NCI-H774 (cell line): Measurements from ENCODE around the gene BRD7.
A peak's percentile ranks its signal among the peaks of the same experiment; 100 is the strongest.

Experiments used
- DNase-seq: peaks from one replicate; lab custom pipeline; 2025; lab: John Stamatoyannopoulos, UW

The BRD7 gene

DNA sequence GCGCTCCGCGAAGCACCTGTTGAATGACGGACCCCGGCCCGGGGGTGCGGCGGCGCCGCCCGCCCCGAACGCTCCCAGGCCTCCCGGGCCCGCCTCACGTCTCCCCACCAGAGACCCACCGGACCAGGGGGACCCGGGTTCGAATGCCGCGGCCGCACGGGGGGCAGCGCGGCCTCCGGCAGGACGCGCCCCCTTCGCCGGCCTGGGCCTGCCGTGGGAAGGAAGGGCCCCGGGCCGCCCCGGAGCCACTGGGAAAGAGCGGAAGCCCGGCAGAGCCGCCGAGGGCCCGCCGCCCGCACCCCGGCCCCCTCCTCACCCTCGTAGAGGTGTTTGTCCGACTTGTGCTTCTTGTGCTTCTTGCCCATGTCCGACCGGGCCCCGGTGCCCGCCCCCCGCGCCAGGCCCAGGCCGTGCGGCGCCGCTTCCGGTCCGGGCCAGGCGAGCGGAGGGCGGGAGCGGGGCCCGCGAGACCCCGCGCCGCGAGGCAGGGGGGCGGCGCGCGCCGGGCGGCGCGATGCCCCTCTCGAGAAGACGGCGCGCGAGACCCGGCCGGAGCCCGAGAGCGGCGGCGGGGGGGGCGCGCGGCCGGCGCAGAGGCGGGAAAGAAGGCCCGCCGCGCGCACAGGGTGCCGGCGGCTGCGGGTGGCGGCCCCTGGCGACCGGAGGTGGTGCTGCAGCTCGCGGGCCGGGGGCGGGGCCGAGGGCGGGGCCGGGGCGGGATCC lies at the start of gene BRD7:
TSS of gene BRD7 (minus strand) at position 579 of the 723 bp plus-strand sequence. CDS start at position 365, 214 bp downstream.
- DNase-seq = peak; percentile 34

DNA sequence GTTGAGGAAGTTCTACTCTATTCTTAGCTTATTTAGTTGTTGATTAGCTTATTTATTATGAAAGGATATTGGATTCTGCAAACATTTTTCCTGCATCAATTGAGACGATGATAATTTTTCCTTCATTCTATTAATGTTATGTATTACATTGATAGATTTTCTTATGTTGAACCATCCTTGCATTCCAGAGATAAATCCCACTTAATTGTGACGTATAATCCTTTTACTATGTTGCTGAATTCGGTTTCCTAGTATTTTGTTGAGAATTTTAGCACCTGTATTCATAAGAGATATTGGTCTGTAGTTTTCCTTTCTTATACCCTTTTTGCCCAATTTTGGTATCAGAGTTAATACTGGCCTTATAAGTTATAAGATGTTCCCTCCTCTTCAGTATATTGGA lies 47.6 kb upstream of the BRD7 start:
- no peak for DNase-seq

DNA sequence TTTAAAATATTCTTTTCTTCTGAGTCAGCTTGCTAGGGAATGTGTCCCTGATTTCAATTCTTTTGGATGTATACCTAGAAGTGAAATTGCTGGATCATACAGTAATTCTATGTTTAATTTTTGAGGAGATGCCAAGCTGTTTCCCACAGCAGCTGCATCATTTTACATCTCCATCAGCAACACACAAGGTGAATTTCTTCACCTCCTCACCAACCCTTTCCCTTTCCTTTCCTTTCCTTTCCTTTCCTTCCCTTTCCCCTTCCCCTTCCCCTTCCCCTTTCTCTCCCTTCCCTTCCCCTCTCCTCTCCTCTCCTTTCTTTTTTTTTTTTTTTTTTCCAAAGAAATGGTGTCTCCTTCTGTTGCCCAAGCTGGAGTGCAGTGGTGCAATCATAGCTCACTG lies 45.4 kb upstream of the BRD7 start:
- DNase-seq = no peak

DNA sequence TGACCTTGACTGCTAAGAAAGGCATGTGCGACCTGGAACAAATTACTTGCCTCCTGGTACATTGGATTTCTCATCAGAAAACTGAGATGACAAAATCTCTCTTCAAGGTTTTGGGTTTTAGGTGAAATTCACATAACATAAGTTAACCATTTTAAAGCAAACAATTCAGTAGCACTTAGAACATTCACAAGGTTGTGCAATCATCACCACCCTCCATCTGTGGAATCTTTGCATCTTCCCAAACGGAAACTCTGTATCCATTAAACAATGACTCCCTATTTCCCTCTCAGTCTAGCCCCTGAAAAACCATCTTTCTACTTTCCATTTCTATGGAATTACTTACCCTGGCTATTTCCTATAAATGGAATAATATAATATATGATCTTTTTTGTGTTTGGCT lies 42.2 kb upstream of the BRD7 start:
- DNase-seq = no peak

DNA sequence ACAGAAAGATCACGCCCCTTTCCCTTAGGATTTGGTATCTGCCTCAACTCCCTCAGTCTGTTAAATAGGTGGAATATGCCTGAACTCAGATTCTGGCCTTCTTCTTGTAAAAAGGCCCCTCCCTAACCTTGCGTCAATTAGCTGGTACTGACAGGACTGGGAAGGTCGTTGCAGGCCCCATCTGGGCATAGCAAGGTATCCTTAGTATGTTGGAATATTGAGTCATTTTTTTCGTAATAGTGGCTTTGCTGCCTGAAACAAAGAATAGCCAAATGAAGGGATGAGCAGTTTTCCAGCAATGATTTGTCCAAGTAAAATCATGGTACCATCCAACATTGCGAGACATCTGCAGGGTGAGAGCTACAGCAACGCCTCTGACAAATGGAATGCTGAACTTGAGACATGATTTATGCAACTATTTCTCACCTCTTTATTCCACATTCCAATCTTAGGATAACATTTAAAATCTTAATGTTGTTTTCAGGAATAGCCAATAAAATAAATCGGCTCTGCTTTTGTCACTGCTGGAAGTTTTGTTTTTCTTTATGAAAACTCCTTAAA lies 39.3 kb upstream of the BRD7 start:
- no peak for DNase-seq

DNA sequence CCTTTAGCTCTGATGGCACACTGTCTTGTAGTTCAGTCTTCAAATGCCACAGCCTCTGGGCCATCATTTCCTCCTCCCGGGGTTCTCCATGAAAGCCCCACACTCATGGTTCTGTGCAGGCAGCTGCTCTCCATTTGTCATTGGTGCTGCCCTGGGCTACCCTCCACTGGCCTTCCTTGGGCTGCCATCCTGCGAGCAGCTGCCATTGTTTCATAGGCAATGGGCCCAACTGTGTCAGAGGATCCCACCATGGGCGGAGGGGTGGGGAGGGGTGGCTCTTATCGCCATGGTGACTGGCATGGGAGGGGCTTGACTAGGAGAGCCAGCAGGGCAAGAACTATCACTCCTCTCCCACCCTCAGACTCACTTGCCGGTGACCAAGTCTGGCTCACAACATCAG lies 38.6 kb upstream of the BRD7 start:
- DNase-seq = no peak

DNA sequence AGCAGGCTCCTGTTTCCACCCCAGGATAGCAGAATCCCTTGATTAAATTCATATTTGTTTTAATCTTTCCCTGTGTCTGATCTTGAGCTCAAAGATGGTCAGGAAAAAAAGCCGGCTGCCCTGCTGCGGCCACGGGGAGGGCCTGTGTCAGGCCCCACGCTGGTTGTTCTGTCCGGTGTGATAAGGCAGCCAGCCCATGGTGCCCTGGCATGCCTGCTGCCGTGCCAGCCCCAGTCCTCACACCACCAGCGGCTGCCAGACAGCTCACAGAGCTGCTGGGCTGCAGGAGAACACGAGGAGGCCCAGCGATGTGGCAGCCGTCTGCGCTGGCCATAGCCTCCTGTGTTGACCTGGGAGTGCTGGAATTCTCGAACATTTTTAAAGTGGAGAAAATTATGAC lies 34.7 kb upstream of the BRD7 start:
- DNase-seq = no peak

DNA sequence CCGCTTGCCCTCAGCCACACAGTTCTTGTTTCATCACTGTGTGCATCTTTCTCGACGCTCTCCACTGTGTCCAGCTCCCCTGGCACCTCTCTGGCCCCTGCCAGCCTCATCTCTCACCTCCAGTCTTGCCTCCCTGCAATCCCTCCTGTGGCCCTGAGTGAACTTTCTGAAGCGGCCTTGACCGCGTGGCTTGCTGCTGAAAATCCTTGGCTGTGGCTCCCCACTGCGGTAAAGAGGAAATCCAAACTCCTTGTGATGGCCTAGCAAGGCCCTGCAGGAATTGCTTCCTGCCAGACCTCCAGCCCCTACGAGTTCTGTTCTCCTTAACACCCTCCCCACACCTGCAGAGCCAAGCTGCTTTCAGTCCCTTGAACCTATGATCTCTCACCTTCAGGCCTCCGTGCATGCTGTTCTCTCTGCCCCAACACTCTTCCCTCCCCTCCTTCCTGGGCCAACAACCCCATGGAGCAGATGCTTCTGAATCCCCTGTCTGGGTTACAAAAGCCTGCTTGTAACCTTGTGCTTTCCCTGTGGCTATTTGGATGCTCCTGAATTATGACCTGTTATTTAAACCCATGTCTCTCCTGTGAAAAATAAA lies 33.6 kb upstream of the BRD7 start:
- no peak for DNase-seq

DNA sequence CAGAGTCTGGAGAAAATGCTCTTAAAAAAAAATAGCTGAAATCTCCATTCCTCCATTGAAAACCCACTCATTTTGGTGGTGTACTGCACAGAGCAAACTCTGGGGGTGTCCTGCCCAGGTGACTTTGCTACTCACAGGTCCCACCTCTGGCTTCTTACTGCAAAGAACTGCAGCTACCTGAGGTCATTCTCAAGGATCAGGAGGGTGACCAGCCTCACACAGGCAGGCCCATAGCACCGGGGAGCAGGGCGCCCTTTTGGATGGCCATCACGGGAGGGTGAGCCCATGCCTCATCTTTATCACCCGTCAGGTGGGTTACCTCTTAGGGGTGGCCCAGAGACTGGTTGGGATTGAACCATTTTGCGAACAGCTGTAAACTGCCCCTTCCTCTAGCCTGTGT lies 32.6 kb upstream of the BRD7 start:
- no peak for DNase-seq

DNA sequence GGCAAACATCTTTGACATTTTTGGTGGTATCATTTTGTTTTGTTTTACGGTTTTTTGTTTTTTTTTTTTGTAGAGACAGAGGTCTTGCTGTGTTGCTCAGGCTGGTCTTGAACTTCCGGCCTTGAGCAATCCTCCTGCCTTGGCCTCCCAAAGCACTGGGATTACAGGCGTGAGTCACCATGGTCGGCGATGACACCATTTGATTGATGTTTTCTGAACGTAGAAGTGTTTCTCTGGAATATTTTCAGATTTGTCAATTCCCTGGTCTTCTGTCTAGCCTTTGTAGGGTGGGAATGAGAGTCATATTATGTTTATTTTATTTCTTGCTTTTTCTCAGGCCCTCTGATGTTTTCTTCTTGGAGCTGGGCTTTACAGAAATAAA lies 32.2 kb upstream of the BRD7 start:
- no peak for DNase-seq

DNA sequence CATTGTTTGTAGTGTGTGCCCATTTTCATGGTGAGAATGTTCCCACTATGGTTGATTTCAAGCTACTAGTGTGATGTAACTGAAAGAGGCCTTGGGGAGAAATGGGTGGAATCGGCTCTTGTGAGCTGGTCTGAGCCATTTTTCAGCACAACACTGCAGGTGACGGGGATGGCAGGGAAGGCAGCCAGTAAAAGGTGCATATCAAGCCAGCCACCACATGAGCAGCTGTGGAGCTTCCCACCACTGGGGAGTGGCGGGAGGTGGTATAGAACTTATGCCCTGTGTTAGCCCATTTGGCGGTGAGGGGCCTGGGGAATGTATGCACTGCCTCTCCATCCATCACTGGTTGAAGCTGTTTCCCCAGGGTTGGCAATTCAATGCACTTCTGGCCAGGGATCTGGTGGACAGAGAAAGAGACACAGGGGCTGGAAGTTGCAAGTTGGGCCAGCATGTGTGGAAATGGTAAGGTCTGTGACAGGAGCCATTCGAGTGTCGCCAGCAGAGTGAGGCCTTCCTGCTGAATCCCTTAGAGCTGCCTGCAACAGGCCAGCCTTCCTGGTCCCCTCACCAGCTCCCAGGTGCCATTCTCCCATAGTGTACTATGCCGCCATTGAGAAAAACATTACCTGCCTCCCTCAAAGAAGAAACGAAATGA lies 31.7 kb upstream of the BRD7 start:
- DNase-seq = no peak

DNA sequence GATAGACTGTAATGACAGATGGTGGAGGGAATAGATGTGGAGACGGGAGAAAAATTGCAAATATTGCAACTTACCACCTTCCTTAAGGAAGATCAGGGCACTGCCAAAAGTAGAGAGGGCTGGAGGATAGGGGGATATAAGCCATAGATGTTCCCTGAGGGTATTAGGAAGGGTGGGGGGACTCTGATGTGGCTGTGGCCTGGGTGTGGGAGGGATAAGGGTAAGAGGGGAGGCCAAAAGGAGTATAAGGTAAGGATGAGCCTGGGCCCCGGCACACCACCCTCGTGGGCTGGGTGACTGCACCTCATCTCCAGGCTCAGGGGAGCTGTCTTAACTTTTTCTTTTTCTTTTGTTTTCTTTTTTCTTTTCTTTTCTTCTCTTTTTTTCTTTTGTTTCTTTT lies 30.6 kb upstream of the BRD7 start:
- no peak for DNase-seq

DNA sequence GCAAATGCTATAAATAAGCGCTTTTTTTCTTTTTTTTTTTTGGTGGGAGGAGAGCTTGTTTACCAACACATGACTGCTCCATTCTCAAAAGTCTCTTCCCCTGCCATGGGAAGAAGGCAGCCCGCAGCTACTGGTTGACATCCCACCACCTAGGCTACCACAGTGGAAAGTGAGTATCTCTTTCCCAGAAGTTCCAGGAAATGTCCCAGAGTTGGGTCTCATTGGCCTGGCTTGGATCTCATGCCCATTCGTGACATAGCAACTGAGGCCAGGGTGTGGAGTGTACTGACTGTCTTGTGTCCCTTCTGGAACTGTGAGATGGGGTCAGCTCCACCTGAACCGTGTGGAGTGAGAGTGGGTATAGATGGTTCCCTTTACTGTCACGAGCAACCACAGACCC lies 29.5 kb upstream of the BRD7 start:
- no peak for DNase-seq

DNA sequence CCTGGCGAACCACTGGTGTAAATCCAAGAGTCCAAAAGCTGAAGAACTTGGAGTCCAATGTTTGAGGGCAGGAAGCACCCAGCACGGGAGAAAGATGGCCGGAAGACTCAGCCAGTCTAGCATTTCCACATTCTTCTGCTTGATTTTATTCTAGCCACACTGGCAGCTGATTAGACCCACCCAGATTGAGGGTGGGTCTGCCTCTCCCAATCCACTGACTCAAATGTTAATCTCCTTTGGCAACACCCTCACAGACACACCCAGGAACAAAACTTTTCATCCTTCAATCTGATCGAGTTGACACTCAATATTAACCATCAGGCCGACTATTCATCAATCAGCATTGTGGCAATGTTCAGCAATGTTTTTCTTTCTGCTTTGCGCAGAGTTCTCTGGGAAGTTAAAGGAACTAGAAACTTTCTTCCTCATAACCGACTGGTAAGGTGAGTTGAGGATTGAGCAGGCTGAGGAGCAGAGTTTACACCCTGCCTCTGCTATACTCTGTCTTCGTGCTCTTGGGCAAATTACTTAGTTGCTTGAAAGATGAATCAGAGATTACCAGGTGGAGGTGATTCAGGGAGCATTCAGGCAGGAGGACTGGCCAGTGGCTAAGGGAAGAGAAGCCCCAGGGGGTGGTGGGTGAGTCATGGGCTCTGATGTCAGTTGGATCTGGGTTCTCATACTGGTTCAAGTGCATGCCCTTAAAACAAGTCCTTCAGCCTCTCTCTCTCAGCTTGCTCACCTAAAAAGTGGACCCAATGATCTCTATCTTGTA lies 28.2 kb upstream of the BRD7 start:
- DNase-seq = no peak

DNA sequence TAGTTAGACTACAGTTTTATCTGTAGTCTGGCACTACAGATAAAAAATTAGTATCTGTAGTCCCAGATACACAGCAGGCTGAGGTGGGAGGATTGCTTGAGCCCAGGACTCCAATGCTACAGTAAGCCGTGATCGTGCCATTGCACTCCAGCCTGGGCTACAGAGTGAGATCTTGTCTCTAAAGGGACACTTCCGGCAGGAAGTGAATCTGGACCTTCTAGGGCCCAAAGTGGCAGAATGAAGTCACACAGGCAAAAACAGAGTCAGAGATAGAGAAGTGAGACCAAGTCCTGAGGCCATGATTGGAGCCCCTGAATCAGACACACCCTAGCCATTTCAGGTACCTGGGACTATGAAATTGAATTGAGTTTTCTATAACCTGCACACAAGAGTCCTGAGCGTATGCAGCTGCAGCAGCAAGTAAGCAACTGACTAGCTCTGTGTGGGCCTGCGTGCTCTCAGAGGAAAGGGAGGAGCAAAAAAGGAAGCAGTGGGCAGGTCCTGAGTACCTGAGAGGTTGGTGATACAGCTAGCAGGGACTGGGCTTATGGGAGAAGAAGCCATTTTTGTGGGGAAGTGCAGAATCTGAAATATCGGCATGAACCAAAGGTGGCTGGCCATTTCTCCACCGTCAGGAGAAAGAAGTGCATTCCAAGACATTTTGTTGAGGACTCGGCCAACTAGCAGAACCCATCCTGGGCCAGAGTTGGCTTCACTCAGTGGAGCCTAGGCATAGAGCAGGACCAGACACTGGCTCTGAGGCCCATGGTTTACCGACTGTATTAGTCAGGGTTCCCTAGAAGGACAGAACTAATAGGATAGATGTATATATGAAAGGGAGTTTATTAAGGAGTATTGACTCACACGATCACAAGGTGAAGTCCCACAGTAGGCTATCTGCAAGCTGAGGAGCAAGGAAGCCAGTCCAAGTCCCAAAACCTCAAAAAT lies 27.2 kb upstream of the BRD7 start:
- no peak for DNase-seq

DNA sequence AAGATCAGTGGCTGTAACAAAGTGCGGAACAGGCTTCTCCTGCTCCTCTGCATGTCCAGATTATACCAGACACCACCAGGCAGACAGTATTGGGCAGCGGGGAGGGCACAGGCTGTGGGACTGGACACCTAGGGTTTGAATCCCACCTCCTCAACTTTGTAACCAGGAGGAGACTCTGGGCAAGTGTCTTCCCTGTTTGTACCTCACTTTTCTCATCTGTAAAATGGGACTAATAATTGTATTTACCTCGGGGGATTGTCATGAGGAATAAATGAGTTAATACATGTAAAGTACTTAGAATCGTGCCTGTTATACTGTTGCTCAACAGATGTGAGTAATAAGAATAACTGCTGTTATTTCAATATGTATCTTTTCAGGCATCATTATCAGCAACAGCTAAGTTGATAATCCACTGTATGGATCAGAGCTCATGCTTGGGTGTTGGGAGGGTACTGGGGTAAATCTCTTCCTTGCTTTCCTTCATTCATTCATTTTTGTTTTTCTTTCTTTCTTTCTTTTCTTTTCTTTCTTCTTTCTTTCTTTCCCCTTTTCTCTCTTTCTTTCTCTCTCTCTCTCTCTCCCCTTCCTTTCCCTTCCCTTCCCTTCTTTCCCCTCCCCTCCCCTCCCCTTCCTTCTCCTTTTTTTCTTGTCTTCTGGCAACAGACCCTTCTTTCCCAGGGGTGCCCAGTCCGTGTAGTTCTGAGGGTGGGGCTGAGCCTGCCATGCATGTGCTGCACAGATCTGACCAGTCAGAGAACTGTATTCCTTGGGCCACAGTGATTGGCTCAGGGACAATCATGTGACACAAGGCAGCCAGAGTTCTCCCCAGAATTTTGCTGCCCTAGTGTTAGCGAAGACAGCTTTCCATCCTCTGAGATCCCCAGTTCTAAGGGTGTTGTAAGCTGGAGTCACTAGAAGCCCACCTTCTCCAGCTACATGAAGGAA lies 25.3 kb upstream of the BRD7 start:
- DNase-seq = no peak

DNA sequence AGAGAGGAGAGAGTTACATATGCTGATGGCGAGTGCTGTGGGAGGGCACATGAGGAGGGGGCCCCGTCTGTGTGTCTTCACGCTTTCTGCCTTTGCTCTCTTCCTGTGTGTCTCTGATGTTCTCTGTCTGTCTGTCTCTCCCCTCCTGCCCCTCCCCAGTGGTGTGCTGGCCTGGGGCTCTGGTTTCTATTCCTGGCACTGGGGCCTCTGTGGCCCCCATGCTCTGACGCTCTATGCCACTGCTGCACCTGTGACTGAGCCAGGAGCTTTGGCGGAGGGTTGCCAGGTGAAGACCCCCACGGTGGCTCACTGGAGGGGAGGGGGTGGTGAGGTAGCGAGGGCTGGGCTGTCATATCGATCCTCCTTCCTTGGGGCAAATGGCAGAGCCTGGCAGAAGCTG lies 24.6 kb upstream of the BRD7 start:
- no peak for DNase-seq

DNA sequence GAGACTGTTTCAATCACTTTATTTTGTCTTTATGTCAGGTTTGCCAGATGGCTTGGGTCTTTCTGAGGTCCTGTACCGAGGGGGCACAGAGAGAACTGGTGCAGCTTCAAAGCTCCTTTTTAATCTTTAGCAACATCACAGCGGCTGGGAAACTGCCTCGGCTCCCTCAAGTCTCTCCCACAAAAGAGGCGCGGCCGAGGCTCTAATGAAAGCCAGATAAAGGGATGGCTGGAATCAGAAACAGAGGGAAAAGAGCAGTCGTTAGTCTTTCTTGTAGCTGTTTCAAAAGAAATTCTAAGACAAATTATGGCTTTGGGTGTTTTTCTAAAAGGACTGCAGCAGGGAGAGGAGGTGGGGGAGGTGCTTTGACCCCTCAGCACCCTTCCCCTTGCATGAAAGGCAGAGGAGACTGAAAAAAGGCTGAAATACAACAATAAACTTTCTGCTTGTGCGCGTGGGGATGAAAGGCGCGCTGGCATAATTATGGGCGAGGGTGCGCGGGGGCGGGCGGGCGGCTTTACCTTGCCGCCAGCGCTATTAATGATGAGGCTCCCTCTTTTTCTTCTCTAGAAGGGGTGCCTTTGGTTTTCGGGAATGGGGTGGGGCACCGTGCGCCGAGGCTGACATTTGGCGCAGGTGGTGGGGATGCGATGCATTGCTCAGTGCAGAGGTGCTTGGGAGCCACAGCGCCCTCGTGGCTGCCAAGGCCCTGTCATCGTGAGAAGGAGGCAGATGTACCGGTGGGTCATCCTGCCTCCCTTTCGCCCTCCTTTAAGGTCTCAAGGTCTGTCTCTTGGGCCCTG lies 22.3 kb upstream of the BRD7 start:
- DNase-seq = no peak

DNA sequence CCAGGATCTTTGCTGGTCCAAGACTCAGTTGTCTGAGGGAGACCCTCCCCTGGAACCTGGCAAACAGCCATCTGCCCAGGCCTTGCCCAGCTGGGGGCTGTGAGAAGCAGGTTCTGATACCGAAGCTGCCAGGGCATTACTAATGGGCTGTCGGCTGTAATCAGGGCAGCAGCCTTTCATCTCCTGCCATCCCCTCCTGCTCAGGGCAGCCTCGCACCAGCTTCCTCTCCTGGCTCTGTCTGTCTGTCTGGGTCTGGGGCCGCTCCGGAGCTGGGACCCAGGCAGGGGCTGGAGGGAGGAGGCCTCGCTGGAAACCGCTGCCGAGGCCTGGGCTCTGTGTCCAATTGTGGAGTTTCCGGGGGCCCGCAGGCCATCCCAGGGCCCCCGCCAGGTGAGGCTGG lies 21.6 kb upstream of the BRD7 start:
- no peak for DNase-seq
